GM12874 (cell line): ENCODE measurements around the gene SELENOP.

Experiments used
- TF ChIP-seq, protein P1 (sequence below): IDR thresholded peaks from 2 replicates; pipeline ENCODE4 v1.5.1; 2011; ENCODE audit warnings: low read depth, mild to moderate bottlenecking, control low read depth, low read length, moderate library complexity; ENCODE audit not compliant: insufficient read depth

The SELENOP gene

DNA sequence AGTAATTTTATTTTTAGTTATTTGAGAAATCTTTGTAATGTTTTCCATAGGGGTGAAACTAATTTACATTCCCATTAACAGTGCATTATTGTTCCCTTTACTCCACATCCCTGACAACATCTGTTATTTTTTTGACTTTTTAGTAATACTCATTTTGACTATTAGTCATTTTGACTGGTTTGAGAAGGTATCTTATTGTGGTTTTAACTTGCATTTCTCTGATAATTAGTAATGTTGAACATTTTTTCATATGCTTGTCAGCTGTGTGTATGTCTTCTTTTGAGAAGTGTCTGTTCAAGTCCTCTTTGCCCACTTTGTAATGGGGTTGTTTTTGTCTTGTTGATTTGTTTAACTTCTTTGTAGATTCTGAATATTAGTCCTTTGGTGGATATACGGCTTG, 27.6 kb downstream of the SELENOP start:
- TF ChIP-seq, protein P1, sequence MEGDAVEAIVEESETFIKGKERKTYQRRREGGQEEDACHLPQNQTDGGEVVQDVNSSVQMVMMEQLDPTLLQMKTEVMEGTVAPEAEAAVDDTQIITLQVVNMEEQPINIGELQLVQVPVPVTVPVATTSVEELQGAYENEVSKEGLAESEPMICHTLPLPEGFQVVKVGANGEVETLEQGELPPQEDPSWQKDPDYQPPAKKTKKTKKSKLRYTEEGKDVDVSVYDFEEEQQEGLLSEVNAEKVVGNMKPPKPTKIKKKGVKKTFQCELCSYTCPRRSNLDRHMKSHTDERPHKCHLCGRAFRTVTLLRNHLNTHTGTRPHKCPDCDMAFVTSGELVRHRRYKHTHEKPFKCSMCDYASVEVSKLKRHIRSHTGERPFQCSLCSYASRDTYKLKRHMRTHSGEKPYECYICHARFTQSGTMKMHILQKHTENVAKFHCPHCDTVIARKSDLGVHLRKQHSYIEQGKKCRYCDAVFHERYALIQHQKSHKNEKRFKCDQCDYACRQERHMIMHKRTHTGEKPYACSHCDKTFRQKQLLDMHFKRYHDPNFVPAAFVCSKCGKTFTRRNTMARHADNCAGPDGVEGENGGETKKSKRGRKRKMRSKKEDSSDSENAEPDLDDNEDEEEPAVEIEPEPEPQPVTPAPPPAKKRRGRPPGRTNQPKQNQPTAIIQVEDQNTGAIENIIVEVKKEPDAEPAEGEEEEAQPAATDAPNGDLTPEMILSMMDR = no peak

DNA sequence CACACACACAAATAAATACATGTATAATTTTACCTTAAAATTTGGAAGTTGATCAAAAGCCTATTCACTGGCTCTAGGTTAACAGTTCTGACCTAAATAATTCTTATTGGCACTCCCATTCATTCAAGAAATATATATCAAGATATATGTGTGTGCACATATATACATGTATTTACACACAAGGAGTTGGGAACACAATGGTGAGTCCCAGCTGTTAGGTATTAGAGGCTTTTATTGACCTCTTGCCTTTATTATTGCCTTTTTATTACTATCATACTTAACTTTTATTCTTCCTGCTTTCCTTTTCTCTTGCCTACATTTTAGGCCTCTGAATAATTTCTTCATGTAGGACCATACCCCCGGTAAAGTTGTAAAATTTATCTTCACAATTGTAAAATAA, 30.1 kb downstream of the SELENOP start:
- TF ChIP-seq, protein P1 = no peak

- TF ChIP-seq, protein P1 = no peak
Measured at GRCh38 chr5:42779083-42779482, 32.6 kb downstream of the SELENOP start.

DNA sequence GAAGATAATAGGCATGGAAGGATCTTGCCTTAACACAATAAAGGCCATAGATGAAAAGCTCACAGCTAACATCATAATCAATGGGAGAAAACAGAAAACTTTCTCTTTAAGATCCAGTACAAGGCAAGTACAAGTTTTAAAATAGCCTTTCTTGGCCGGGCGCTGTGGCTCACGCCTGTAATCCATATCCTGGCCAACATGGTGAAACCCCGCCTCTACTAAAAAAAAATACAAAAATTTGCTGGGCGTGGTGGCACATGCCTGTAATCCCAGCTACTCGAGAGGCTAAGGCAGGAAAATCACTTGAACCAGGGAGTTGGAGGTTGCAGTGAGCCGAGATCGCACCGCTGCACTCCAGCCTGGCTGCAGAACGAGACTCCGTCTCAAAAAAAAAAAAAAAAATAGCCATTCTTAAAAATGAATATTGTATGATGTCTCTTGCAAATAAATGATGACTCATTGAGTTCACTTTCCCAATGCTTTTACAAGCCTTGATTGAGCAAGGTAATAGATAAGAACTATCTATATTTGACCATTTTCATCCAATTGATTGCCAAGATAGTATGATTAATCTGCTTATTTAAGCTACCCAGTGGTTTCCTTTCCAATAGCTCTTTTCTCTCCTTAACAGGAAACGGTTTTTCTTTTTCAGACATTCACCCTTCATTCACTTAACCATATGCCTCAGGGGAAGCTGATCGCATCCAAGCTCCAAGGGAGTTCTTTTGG, 39.3 kb downstream of the SELENOP start:
- TF ChIP-seq, protein P1 = no peak

DNA sequence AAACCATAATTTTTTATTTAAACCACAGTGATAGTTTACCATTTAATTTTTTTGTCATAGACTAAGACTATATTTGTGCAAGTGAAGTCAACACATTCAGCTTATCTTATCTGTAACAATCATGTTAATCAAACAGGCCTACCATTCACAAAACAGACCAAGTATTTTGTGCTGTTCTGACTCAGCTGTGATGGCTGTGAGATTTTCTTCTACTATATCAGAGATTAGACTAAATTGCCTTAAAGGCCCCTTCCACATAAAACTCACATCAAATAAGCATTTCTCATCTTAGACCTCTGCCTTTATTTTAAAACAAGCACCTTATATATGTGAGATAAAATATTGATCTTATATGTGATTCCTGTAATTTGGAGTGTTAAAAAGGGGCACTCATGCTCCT, 41.7 kb downstream of the SELENOP start:
- TF ChIP-seq, protein P1 = no peak

GRCh38 chr5:42768106-42768504, 43.6 kb downstream of the SELENOP start:
- TF ChIP-seq, protein P1 = no peak

DNA sequence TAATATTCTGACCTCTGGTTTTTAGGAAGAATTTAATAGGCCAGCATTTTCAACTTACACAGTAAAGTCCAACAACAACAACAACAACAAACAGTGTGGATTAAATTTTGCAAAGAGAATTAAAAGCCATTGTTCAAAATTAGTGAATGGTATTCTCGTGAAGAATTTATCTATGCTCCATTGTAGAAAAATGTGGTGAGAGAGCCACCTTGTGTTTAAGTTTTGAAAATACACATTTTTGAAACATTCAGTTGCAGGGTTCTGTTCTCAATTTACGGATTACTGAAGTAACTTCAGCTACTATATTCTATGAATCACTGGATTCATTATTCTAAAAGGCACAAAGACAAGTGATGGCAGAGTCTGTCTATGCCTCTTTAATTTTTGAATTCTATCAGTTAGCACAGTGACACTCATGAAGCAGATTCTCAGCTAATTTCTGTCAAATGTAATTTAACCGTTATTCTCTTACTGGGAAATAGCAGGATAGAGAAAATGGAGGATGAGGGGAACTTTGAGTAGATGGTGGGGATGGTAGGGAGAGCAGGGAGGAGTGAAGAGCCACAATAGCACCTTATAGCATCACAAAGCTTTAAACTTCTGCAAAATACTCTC, 44.1 kb downstream of the SELENOP start:
- TF ChIP-seq, protein P1 = no peak; the same call in 1 of the 2 replicates
